Measurements from ENCODE around the gene RHOBTB1. TPM values are rescaled to one million over a fixed set of nuclear protein-coding genes. Genes with fewer than 3 reads are reported as not detected.

RHOBTB1 gene
- total RNA-seq, 1 experiment from 2014 or later = 0.77 TPM

- H3K9me3 ChIP-seq (ENCODE audit: control insufficient read depth, insufficient read depth, low read depth, low read length) = no peaks in the 10 kb centered on the region
- in situ Hi-C loops (cut with HindIII; ENCODE audit: low pct_unique_long_range_greater_than_20kb, low sequenced_read_pairs) = no loop called here
- CTCF ChIA-PET = interaction anchor here (0.6 kb wide), 1 partner anchor 245 kb away, joined by 3 read pairs; no protein-coding TSS in a partner anchor
- H3K4me3 ChIP-seq (ENCODE audit: low read depth in 2 of 2, low read length in 2 of 2) = no peak overlapping the region
- TF ChIP-seq SIN3A (IDR thresholded peaks at IDR 0.05; ENCODE audit: borderline replicate concordance, insufficient read depth, low read depth, low read length) = no peak
- no peak for TF ChIP-seq POLR2AphosphoS5 (IDR thresholded peaks at IDR 0.05; ENCODE audit: low read depth, low read length)
- TF ChIP-seq, protein P1, sequence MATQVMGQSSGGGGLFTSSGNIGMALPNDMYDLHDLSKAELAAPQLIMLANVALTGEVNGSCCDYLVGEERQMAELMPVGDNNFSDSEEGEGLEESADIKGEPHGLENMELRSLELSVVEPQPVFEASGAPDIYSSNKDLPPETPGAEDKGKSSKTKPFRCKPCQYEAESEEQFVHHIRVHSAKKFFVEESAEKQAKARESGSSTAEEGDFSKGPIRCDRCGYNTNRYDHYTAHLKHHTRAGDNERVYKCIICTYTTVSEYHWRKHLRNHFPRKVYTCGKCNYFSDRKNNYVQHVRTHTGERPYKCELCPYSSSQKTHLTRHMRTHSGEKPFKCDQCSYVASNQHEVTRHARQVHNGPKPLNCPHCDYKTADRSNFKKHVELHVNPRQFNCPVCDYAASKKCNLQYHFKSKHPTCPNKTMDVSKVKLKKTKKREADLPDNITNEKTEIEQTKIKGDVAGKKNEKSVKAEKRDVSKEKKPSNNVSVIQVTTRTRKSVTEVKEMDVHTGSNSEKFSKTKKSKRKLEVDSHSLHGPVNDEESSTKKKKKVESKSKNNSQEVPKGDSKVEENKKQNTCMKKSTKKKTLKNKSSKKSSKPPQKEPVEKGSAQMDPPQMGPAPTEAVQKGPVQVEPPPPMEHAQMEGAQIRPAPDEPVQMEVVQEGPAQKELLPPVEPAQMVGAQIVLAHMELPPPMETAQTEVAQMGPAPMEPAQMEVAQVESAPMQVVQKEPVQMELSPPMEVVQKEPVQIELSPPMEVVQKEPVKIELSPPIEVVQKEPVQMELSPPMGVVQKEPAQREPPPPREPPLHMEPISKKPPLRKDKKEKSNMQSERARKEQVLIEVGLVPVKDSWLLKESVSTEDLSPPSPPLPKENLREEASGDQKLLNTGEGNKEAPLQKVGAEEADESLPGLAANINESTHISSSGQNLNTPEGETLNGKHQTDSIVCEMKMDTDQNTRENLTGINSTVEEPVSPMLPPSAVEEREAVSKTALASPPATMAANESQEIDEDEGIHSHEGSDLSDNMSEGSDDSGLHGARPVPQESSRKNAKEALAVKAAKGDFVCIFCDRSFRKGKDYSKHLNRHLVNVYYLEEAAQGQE (IDR thresholded peaks at IDR 0.05; ENCODE audit: insufficient read depth in 1 of 2, low read depth in 2 of 2, low read length in 1 of 2) = no peak
- TF ChIP-seq TCF7L2 (IDR thresholded peaks at IDR 0.05; ENCODE audit: low read depth, low read length) = no peak
- TF ChIP-seq CTCF (IDR thresholded peaks at IDR 0.05) = no peak
- no peaks in the 10 kb centered on the region for H3K27me3 ChIP-seq (ENCODE audit: control insufficient read depth, insufficient read depth, low read length)
- H3K4me1 ChIP-seq (ENCODE audit: control insufficient read depth, insufficient read depth, low read length) = peaks cover 11% of the 10 kb centered on the region
- intact Hi-C loops (cut with micrococcal nuclease; ENCODE audit: unreplicated experiment) = loop anchor here (5.0 kb wide), 1 partner anchor 78 kb away; no protein-coding TSS in a partner anchor
- H3K27ac ChIP-seq (ENCODE audit: low read length) = no peak overlapping the region
- POLR2A ChIA-PET = no interaction called here
- BruUV-seq (replicated peaks) = no TSS peak
- ATAC-seq (no peak), DNase-seq (ENCODE audit: low read depth, low spot score) (no peak)
- H3K36me3 ChIP-seq (ENCODE audit: control insufficient read depth, insufficient read depth, low read length) = no peaks in the 10 kb centered on the region
Observed at GRCh38 chr10:60960031-60960430, 16.0 kb upstream of the RHOBTB1 start.

GRCh38 chr10:60958892-60959601 lies 15.1 kb upstream of the RHOBTB1 start:
- TF ChIP-seq CTCF (IDR thresholded peaks at IDR 0.05) (no peak), SIN3A (IDR thresholded peaks at IDR 0.05; ENCODE audit: borderline replicate concordance, insufficient read depth, low read depth, low read length) (no peak), TCF7L2 (IDR thresholded peaks at IDR 0.05; ENCODE audit: low read depth, low read length) (no peak), POLR2AphosphoS5 (IDR thresholded peaks at IDR 0.05; ENCODE audit: low read depth, low read length) (no peak)
- TF ChIP-seq, protein P1 (IDR thresholded peaks at IDR 0.05; ENCODE audit: insufficient read depth in 1 of 2, low read depth in 2 of 2, low read length in 1 of 2) = no peak
- H3K9me3 ChIP-seq (ENCODE audit: control insufficient read depth, insufficient read depth, low read depth, low read length) = no peaks in the 10 kb centered on the region
- POLR2A ChIA-PET = no interaction called here
- no TSS peak for BruUV-seq (replicated peaks)
- H3K4me3 ChIP-seq (ENCODE audit: low read depth in 2 of 2, low read length in 2 of 2) = no peak overlapping the region
- in situ Hi-C loops (cut with HindIII; ENCODE audit: low pct_unique_long_range_greater_than_20kb, low sequenced_read_pairs) = no loop called here
- intact Hi-C loops (cut with micrococcal nuclease; ENCODE audit: unreplicated experiment) = no loop called here
- no peak overlapping the region for H3K27ac ChIP-seq (ENCODE audit: low read length)
- no peak for DNase-seq (ENCODE audit: low read depth, low spot score)
- no peaks in the 10 kb centered on the region for H3K36me3 ChIP-seq (ENCODE audit: control insufficient read depth, insufficient read depth, low read length)
- CTCF ChIA-PET = interaction anchor here (0.5 kb wide), 1 partner anchor 10 kb away, joined by 17 read pairs; no protein-coding TSS in a partner anchor
- H3K4me1 ChIP-seq (ENCODE audit: control insufficient read depth, insufficient read depth, low read length) = peaks cover 3% of the 10 kb centered on the region; the same call in 1 of the 2 replicates
- ATAC-seq = no peak
- H3K27me3 ChIP-seq (ENCODE audit: control insufficient read depth, insufficient read depth, low read length) = no peaks in the 10 kb centered on the region

Measured in Panc1 (cell line).